ENCODE measurements around the gene TLN1.

TLN1 gene

GRCh38 chr9:35754264-35754663, 22.3 kb upstream of the TLN1 start, which contains the start of gene MSMP:
Gene MSMP, minus strand, starts transcription at chr9:35754276. Its CDS starts 147 bp downstream, at chr9:35754129.
- no peak for DNase-seq

GRCh38 chr9:35753466-35753865, 21.5 kb upstream of the TLN1 start:
- DNase-seq, result no peak

DNA sequence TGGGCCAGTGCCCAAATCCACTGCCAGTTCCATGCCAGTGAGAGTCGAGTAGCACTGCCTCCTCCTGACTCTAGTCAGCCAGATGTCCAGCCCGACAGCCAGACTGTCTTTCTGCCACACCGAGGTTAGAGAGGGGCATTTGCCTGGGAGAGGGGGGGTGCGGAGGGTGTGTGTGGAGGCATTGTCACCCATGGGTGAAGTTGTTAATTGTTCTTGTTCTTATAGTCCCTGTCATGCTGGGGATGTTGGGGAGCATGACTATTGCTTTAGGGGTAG, 18.2 kb upstream of the TLN1 start:
- DNase-seq, result no peak

DNA sequence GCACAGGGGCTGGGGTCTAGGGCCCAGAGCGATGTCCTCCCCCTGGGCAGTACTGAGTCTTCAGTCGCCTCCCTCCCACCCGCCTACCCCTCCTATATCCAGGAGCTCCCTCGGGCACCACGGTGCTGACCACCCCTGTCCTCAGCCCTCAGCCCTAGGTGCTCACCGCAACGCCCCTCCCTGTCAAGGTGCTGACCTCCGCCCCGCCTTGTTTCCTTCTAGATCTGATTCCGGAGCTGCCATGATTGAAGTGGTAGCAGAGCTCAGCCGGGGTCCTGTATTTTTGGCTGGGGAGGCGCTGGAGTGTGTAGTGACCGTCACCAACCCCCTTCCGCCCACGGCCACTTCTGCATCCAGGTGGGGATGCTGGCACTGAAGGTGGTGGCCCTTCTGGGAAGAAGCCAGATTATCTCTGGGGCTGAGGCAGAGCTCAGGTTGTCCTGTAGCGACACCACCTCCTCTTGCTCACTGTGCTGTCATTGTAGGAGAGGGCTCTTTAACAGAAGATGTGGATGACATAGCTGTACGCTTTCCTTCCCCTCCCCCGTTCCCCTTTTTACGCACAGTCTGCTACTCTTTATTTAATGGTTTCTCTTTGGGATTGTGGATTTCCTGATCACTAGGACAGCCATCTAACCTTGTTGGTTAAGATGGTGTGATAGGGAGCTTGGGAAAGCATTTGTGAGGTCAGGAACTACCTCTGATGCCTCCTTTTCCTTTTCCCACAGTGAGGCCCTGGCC, 17.7 kb upstream of the TLN1 start:
- no peak for DNase-seq

GRCh38 chr9:35748858-35749514, 17.0 kb upstream of the TLN1 start, which contains the start of the genes GBA2 and RGP1:
Gene GBA2, minus strand, starts transcription at chr9:35749228. Its CDS starts 524 bp downstream, at chr9:35748704.
Gene RGP1, plus strand, starts transcription at chr9:35749287. Its CDS starts 469 bp downstream, at chr9:35749756.
- peak; percentile 87 for DNase-seq

DNA sequence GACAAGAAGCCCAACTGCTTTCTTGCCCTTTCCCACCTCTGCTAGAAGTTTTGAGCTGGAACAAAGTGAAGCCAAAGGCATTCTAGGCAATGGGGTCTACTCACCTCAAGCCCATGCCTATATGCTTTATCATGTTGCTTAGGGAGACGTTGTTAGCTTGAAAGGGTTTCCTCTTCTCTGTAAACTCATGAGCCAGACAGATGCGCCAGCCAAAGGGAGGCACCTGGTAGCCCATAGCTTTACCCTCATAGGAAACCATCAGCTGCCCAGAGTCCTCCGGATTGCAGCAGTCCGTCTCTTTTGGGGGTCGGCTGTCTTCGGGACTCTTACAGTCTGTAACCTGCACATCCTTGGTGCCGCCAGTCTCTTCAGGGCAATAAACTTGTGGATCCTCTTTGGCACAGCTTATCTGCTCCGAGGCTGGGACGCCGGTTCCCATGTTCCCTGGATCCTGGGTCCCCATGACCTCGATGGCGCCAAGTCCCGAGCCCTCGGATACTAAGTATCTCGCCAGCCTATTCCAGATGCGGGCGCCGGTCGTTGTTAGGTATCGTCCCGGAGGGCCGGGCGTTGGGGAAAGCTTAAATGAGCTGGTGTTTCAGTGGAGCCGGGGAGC, 16.4 kb upstream of the TLN1 start:
- DNase-seq, result no peak

GRCh38 chr9:35746583-35746982, 14.6 kb upstream of the TLN1 start:
- DNase-seq, result no peak

GRCh38 chr9:35745569-35745968, 13.6 kb upstream of the TLN1 start:
- DNase-seq, result no peak

GRCh38 chr9:35743880-35744518, 12.0 kb upstream of the TLN1 start:
- no peak for DNase-seq

GRCh38 chr9:35743452-35743851, 11.5 kb upstream of the TLN1 start:
- no peak for DNase-seq

DNA sequence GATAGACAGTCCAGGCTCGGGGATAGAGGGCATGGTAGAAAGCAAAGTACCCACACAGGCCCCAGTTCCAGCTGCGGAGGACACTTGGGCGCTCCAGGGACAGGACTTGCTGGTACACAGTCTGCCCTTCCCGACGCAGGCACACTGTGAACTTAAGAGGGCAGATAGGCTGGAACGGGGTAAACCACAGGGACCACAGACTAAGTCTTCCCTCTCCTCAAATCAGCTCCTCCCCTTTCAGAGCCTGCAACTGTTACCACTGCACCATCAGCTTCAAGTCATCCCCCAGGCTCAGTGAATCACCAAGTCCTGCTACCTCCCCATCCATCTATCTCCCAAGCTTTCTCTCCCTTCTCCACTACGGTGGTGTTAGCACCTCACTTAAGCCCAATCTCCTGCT, 9.7 kb upstream of the TLN1 start:
- no peak for DNase-seq

GRCh38 chr9:35740243-35740642, 8.2 kb upstream of the TLN1 start:
- DNase-seq, result no peak

- DNase-seq, result no peak
These were observed 6.9 kb upstream of the TLN1 start for GRCh38 chr9:35738924-35739323.

- no peak for DNase-seq
These were observed 6.2 kb upstream of the TLN1 start for GRCh38 chr9:35738186-35738585.

- DNase-seq, result no peak
These were observed 5.1 kb upstream of the TLN1 start for GRCh38 chr9:35737143-35737542.

DNA sequence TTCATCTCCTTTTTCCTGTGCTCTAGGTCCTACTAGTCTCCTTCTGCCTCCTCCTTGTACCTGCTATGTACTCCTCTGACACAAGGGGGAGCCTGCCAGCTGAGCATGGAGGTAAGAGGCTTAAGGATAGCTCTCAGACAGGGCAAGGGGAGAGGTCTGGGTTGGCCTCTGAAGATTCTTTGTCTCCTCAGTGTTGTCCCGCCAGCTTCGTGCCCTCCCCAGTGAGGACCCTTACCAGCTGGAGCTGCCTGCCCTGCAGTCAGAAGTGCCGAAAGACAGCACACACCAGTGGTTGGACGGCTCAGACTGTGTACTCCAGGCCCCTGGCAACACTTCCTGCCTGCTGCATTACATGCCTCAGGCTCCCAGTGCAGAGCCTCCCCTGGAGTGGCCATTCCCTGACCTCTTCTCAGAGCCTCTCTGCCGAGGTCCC, 4.2 kb upstream of the TLN1 start:
- peak; percentile 69 for DNase-seq

- no peak for DNase-seq
These were observed 2.1 kb upstream of the TLN1 start for GRCh38 chr9:35734096-35734495.

- no peak for DNase-seq
These were observed 976 bp upstream of the TLN1 start for GRCh38 chr9:35732800-35733541.

- no peak for DNase-seq
These were observed 395 bp downstream of the TLN1 start for GRCh38 chr9:35731415-35732184.

DNA sequence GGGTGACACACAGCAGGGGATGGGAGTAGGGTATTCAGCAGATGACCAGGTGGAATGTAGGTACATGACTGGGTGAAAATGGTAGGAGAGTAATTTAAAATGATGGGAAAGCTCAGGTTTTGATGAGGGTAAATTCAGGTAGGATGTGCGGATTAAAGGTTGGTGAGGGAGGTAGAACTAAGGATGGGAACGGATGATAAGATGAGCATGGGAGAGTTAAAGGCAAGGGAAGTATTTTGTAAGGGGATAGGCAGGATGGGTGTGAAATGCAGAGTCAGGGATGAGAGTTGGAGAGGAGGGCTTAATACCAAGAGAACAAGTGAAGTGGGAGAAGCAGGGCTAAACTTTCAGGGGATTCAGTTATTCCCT, 1.5 kb downstream of the TLN1 start:
- no peak for DNase-seq

GRCh38 chr9:35729700-35730485, 2.1 kb downstream of the TLN1 start:
- DNase-seq, result no peak

Measured in right forelimb (tissue), 1 donor.